Measurements from ENCODE around the gene IFITM2. TPM values are rescaled to one million over a fixed set of nuclear protein-coding genes. Genes with fewer than 3 reads are reported as not detected.

Gene IFITM2
- total and polyA plus RNA-seq, 2 donors (not counting 1 experiment from before 2014, with no cell fraction given), result 72.1 to 451 TPM

- no peaks in the 10 kb centered on the region for H3K79me2 ChIP-seq (ENCODE audit: control insufficient read depth, insufficient read depth, low read length)
- Mint-ChIP-seq H3K4me3 (no peak overlapping the region), H3K9me3 (ENCODE audit: insufficient read depth) (no peaks in the 10 kb centered on the region), H3K4me1 (peaks cover 50% of the 10 kb centered on the region), H3K27ac (peak overlapping the region; percentile 62), H3K27me3 (no peaks in the 10 kb centered on the region)
- ChIA-PET CTCF (interaction anchor here (1.0 to 4.4 kb wide), 4 partner anchors 17 to 113 kb away, joined by 3 to 23 read pairs (median 7); no protein-coding TSS in a partner anchor), POLR2A (interaction anchor here (0.5 to 1.2 kb wide), 2 partner anchors 10 to 44 kb away, joined by 3 read pairs; no protein-coding TSS in a partner anchor)
- H3K9ac ChIP-seq (ENCODE audit: low read length), result no peak overlapping the region
- intact Hi-C loops (cut with micrococcal nuclease), result no loop called here
- TF ChIP-seq EZH2 (IDR thresholded peaks at IDR 0.05; ENCODE audit: borderline replicate concordance, insufficient read depth, low read depth, low read length, poor library complexity, severe bottlenecking), result no peak
- TF ChIP-seq CTCF (IDR thresholded peaks at IDR 0.05), result no peak
- H3K36me3 ChIP-seq (replicated peaks in 1 of 2; ENCODE audit: control extremely low read depth in 1 of 2, control insufficient read depth in 1 of 2, extremely low read depth in 1 of 2, insufficient read depth in 2 of 2, low read length in 1 of 2), result no peaks in the 10 kb centered on the region
- no peak overlapping the region for H2AFZ ChIP-seq (ENCODE audit: insufficient read depth, low read depth, low read length, poor library complexity, severe bottlenecking)
- no peak overlapping the region for H3K4me3 ChIP-seq (ENCODE audit: control extremely low read depth in 1 of 5, extremely low read depth in 1 of 5, insufficient read depth in 1 of 5, low read depth in 2 of 5, low read length in 4 of 5)
- peaks cover 0 to 13% (median 0%) of the 10 kb centered on the region in 3 donors for H3K9me3 ChIP-seq (ENCODE audit: control extremely low read depth in 1 of 3, control insufficient read depth in 2 of 3, insufficient read depth in 1 of 3, low read length in 2 of 3)
- no peaks in the 10 kb centered on the region for H3K27me3 ChIP-seq (replicated peaks in 1 of 4; ENCODE audit: control extremely low read depth in 1 of 4, control insufficient read depth in 3 of 4, insufficient read depth in 4 of 4, low read length in 3 of 4)
- H3K4me2 ChIP-seq (replicated peaks; ENCODE audit: low read depth, low read length, poor library complexity, severe bottlenecking), result no peak overlapping the region
- H3K4me1 ChIP-seq (ENCODE audit: control insufficient read depth in 2 of 2, insufficient read depth in 2 of 2, low read length in 2 of 2), result peaks cover 34 to 50% of the 10 kb centered on the region in 2 donors
- DNase-seq, result no peak
- no peaks in the 10 kb centered on the region for H4K20me1 ChIP-seq (ENCODE audit: control insufficient read depth, insufficient read depth, low read length, poor library complexity, severe bottlenecking)
- no peak overlapping the region for H3K27ac ChIP-seq (ENCODE audit: low read length in 2 of 2)
- 100% methylated on average over 1 of the region's 2 CpGs for WGBS (ENCODE audit: insufficient coverage)
- ATAC-seq (ENCODE audit: low read depth), result no peak
These were observed 22.3 kb downstream of the IFITM2 start for GRCh38 chr11:329886-330253.

- no peak overlapping the region for H3K27ac Mint-ChIP-seq
- H3K4me3 Mint-ChIP-seq, result no peak overlapping the region
- 51% methylated on average over 13 of the region's 14 CpGs for WGBS (ENCODE audit: insufficient coverage)
These were observed 22.7 kb downstream of the IFITM2 start for GRCh38 chr11:330307-330693.

More at GRCh38 chr11:330307-330693, 22.7 kb downstream of the IFITM2 start:
- intact Hi-C loops (cut with micrococcal nuclease), result no loop called here
- Mint-ChIP-seq H3K9me3 (ENCODE audit: insufficient read depth) (no peaks in the 10 kb centered on the region), H3K4me1 (peaks cover 49% of the 10 kb centered on the region), H3K27me3 (no peaks in the 10 kb centered on the region)
- no peaks in the 10 kb centered on the region for H4K20me1 ChIP-seq (ENCODE audit: control insufficient read depth, insufficient read depth, low read length, poor library complexity, severe bottlenecking)
- no peaks in the 10 kb centered on the region for H3K27me3 ChIP-seq (replicated peaks in 1 of 4; ENCODE audit: control extremely low read depth in 1 of 4, control insufficient read depth in 3 of 4, insufficient read depth in 4 of 4, low read length in 3 of 4)
- H3K27ac ChIP-seq (ENCODE audit: low read length in 2 of 2), result no peak overlapping the region
- no peaks in the 10 kb centered on the region for H3K36me3 ChIP-seq (replicated peaks in 1 of 2; ENCODE audit: control extremely low read depth in 1 of 2, control insufficient read depth in 1 of 2, extremely low read depth in 1 of 2, insufficient read depth in 2 of 2, low read length in 1 of 2)
- DNase-seq (no peak), ATAC-seq (ENCODE audit: low read depth) (no peak)
- peaks cover 0 to 13% (median 0%) of the 10 kb centered on the region in 3 donors for H3K9me3 ChIP-seq (ENCODE audit: control extremely low read depth in 1 of 3, control insufficient read depth in 2 of 3, insufficient read depth in 1 of 3, low read length in 2 of 3)
- H3K4me3 ChIP-seq (ENCODE audit: control extremely low read depth in 1 of 5, extremely low read depth in 1 of 5, insufficient read depth in 1 of 5, low read depth in 2 of 5, low read length in 4 of 5), result no peak overlapping the region
- POLR2A ChIA-PET, result interaction anchor here (0.5 kb wide), 1 partner anchor 43 kb away, joined by 3 read pairs; no protein-coding TSS in a partner anchor
- TF ChIP-seq CTCF (IDR thresholded peaks at IDR 0.05) (no peak), EZH2 (IDR thresholded peaks at IDR 0.05; ENCODE audit: borderline replicate concordance, insufficient read depth, low read depth, low read length, poor library complexity, severe bottlenecking) (no peak)
- peak overlapping the region; percentile 28 for H2AFZ ChIP-seq (ENCODE audit: insufficient read depth, low read depth, low read length, poor library complexity, severe bottlenecking)
- peaks cover 34 to 49% of the 10 kb centered on the region in 2 donors for H3K4me1 ChIP-seq (ENCODE audit: control insufficient read depth in 2 of 2, insufficient read depth in 2 of 2, low read length in 2 of 2)
- H3K79me2 ChIP-seq (ENCODE audit: control insufficient read depth, insufficient read depth, low read length), result no peaks in the 10 kb centered on the region
- no peak overlapping the region for H3K9ac ChIP-seq (ENCODE audit: low read length)
- CTCF ChIA-PET, result interaction anchor here (1.0 to 4.4 kb wide), 4 partner anchors 18 to 114 kb away, joined by 3 to 23 read pairs (median 7); no protein-coding TSS in a partner anchor
- H3K4me2 ChIP-seq (replicated peaks; ENCODE audit: low read depth, low read length, poor library complexity, severe bottlenecking), result peak overlapping the region; percentile 58

All from B cell (primary cell).